Fibroblast of lung (primary cell): Measurements from ENCODE around the gene DGAT2.

Experiments used
- CTCF ChIP-seq, 2 donors: IDR thresholded peaks in 1 of 2; conservative IDR thresholded peaks in 1 of 2; 1 replicate in 1 of 2; 2 replicates in 1 of 2; pipeline ENCODE4 v1.5.1; 2011 to 2012; ENCODE audit warnings: low read length in 2 of 2, control low read depth in 1 of 2, inconsistent platforms in 1 of 2, low read depth in 1 of 2, mild to moderate bottlenecking in 1 of 2
- EZH2 ChIP-seq: IDR thresholded peaks from 2 replicates; pipeline ENCODE4 v1.5.1; 2012; ENCODE audit warnings: low read length, control low read depth, mild to moderate bottlenecking; ENCODE audit errors: missing control alignments

- no peak for TF ChIP-seq CTCF (conservative IDR thresholded peaks at IDR 0.05 in 1 of 2, IDR thresholded peaks at IDR 0.05 in 1 of 2; ENCODE audit: low read depth in 1 of 2, low read length in 2 of 2)
- TF ChIP-seq EZH2, result no peak
These were observed 76.7 kb downstream of the DGAT2 start for GRCh38 chr11:75845324-75845723.
